Neural progenitor cell (in vitro differentiated cells): ENCODE measurements around the gene COX4I2.
"Not testable (repeated sequence)": the region's sequence is repeated elsewhere in the genome, so short reads cannot be mapped to it uniquely, and the experiment has no call there.

ENCODE experiments used
- EZH2phosphoT487 ChIP-seq: fragments of 200-600 bp; sonication (generic); IDR thresholded peaks from 2 replicates; pipeline ENCODE4 v1.6.1; 2017; ENCODE audit warnings: antibody characterized with exemption
- TF ChIP-seq, protein P1 (sequence below): fragments of 200-600 bp; sonication (generic); IDR thresholded peaks from 2 replicates; pipeline ENCODE4 v1.5.1; 2017; ENCODE audit warnings: antibody characterized with exemption, mild to moderate bottlenecking

DNA sequence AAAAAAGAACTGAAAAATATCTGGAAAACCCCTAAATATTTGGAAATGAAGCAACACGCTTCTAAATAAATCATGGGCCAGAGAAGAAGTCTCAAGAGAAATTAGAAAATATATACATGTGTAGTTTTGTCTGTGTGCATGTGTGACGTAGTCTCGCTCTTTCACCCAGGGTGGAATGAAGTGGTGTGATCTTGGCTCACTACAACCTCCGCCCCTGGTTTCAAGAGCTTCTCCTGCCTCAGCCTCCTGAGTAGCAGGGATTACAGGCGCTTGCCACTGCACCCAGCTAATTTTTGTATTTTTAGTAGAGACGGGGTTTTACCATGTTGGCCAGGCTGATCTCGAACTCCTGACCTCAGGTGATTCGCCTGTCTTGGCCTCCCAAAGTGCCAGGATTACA is 11.2 kb upstream of the COX4I2 start:
- TF ChIP-seq, protein P1, sequence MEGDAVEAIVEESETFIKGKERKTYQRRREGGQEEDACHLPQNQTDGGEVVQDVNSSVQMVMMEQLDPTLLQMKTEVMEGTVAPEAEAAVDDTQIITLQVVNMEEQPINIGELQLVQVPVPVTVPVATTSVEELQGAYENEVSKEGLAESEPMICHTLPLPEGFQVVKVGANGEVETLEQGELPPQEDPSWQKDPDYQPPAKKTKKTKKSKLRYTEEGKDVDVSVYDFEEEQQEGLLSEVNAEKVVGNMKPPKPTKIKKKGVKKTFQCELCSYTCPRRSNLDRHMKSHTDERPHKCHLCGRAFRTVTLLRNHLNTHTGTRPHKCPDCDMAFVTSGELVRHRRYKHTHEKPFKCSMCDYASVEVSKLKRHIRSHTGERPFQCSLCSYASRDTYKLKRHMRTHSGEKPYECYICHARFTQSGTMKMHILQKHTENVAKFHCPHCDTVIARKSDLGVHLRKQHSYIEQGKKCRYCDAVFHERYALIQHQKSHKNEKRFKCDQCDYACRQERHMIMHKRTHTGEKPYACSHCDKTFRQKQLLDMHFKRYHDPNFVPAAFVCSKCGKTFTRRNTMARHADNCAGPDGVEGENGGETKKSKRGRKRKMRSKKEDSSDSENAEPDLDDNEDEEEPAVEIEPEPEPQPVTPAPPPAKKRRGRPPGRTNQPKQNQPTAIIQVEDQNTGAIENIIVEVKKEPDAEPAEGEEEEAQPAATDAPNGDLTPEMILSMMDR, result not testable (repeated sequence)
- TF ChIP-seq EZH2phosphoT487, result not testable (repeated sequence)
